Parathyroid adenoma (tissue), 2 donors: Measurements from ENCODE around the gene BAZ1B.

ENCODE experiments used
- H2AFZ ChIP-seq: fragments of 300-600 bp; sonication (generic); one replicate; pipeline ENCODE4 v1.7.0; 2017; ENCODE audit warnings: antibody characterized with exemption, mild to moderate bottlenecking
- H3K27ac ChIP-seq: fragments of 300-600 bp; sonication (generic); one replicate; pipeline ENCODE4 v1.7.0; 2017
- H3K27me3 ChIP-seq: fragments of 300-600 bp; sonication (generic); one replicate; pipeline ENCODE4 v1.7.0; 2017; ENCODE audit warnings: low read length; ENCODE audit not compliant: control insufficient read depth, insufficient read depth
- H3K36me3 ChIP-seq: fragments of 300-600 bp; sonication (generic); one replicate; pipeline ENCODE4 v1.7.0; 2017; ENCODE audit warnings: low read length; ENCODE audit not compliant: control insufficient read depth, insufficient read depth
- H3K4me1 ChIP-seq: fragments of 300-600 bp; sonication (generic); one replicate; pipeline ENCODE4 v1.7.0; 2017; ENCODE audit warnings: control low read depth
- H3K4me2 ChIP-seq: fragments of 300-600 bp; sonication (generic); one replicate; pipeline ENCODE4 v1.7.0; 2017; ENCODE audit warnings: low read length
- H3K4me3 ChIP-seq: fragments of 300-600 bp; sonication (generic); one replicate; pipeline ENCODE4 v1.7.0; 2017; ENCODE audit warnings: low read depth, low read length
- H3K79me2 ChIP-seq: fragments of 300-600 bp; sonication (generic); one replicate; pipeline ENCODE4 v1.7.0; 2017; ENCODE audit warnings: control low read depth
- H3K9ac ChIP-seq: fragments of 300-600 bp; sonication (generic); one replicate; pipeline ENCODE4 v1.7.0; 2017; ENCODE audit warnings: mild to moderate bottlenecking
- H3K9me3 ChIP-seq: fragments of 300-600 bp; sonication (generic); one replicate; pipeline ENCODE4 v1.7.0; 2017; ENCODE audit warnings: low read length; ENCODE audit not compliant: control insufficient read depth
- CTCF ChIP-seq: fragments of 300-600 bp; sonication (generic); IDR thresholded peaks from one replicate; pipeline ENCODE4 v1.7.0; 2017; ENCODE audit warnings: antibody characterized with exemption, mild to moderate bottlenecking
- donor health status: primary hyperparathyroidism.

BAZ1B gene

DNA sequence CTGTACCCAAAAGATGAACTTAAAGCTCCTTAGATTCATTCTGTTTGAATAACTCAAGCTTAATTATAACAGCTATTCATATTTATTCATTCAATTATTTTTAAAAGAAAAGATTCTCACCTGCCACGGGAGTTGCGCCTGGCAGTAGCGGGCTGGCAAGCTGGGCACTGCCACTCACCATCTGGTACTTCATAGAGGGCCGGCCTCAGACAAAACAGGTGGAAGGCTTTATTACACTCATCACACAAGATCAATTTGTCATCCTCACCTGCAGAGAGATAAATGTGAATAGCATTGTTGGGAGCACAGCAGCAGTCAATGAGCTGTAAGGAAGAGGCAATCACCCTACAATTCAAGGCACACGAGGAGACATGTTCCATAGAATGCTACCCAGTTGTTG lies 72.7 kb downstream of the BAZ1B start:
- no peak overlapping the region for H3K4me3 ChIP-seq
- H3K9ac ChIP-seq: no peak overlapping the region
- no peak overlapping the region for H3K27ac ChIP-seq
- no peaks in the 10 kb centered on the region for H3K27me3 ChIP-seq
- no peaks in the 10 kb centered on the region for H3K9me3 ChIP-seq
- peaks cover 12% of the 10 kb centered on the region for H3K79me2 ChIP-seq
- no peaks in the 10 kb centered on the region for H3K36me3 ChIP-seq
- H2AFZ ChIP-seq: no peak overlapping the region
- TF ChIP-seq CTCF: no peak
- H3K4me1 ChIP-seq: peaks cover 18% of the 10 kb centered on the region
- H3K4me2 ChIP-seq: no peak overlapping the region

DNA sequence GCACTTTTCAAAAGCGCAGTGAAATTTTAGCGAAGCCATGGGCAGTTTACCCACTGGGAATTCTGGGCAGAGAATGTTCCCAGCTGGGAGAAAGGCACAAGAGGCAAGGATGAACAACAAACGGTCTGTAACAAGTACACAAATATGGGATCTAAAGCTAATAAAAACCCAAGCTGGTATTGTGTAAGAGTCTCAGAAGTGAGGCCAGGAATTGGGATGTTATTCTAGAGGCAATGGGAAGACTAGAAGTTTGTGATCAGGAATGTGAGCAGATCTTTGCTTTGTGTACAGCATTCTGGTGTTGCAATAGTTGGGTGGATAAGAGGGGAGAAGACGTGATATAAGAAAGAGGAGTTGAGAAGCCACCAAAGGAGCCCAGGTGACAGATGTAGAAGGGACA lies 73.5 kb downstream of the BAZ1B start:
- Histone ChIP-seq H2AFZ (no peak overlapping the region), H3K4me3 (no peak overlapping the region), H3K9ac (no peak overlapping the region), H3K4me1 (peaks cover 13% of the 10 kb centered on the region), H3K36me3 (no peaks in the 10 kb centered on the region), H3K27ac (no peak overlapping the region), H3K9me3 (no peaks in the 10 kb centered on the region), H3K27me3 (no peaks in the 10 kb centered on the region), H3K4me2 (no peak overlapping the region), H3K79me2 (peaks cover 12% of the 10 kb centered on the region)
- TF ChIP-seq CTCF: no peak

DNA sequence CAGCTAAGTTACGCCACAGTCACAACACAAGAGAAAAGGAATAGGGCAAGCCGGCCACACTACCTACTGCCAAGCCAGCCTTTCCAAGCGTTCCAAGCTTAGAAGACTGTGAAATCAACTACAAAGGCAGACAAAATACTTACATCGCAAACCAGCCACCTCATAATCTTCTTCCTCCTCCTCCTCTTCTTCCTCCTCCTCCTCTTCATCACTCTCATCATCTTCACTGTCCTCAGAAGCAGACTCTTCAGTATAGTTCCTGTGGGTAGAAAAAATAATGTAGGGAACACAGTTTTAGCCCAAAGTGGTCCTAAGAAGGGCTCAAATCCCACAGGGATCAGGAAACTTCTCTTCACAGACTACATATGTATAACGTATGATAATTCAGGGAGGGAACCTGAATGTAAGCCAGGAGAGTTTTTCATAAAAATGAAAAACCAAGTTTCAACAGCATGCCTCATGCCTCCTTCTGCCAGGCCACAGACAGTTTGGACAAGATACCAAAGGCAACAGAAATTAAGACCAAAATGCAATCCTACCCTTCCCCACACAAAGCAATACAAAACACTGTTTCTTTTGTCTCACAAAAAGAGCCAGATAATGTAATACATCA lies 74.9 kb downstream of the BAZ1B start:
- Histone ChIP-seq H3K36me3 (no peaks in the 10 kb centered on the region), H3K9ac (no peak overlapping the region), H3K27me3 (no peaks in the 10 kb centered on the region), H3K27ac (no peak overlapping the region), H3K9me3 (no peaks in the 10 kb centered on the region), H2AFZ (no peak overlapping the region), H3K79me2 (peaks cover 12% of the 10 kb centered on the region), H3K4me3 (no peak overlapping the region), H3K4me1 (peaks cover 6% of the 10 kb centered on the region), H3K4me2 (no peak overlapping the region)
- no peak for TF ChIP-seq CTCF

DNA sequence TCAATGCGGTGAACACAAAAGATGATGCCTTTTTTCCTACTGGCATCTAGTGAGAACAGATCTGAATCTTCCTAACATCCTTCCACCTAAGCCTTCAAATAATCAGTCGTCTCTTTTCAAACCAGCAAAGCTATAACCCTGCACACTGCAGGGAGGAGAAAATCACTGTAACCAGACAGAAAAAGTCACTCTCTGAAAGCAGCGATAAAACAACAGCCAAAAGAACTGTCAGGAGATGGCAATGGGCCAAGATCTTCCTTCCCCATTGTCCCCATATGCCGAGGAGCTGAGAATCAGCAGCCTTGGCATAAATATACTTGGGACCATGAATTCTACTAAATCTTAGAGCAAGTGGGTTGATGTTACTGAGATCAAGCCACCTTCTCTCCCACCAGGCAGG lies 75.4 kb downstream of the BAZ1B start:
- H3K27ac ChIP-seq: no peak overlapping the region
- no peak for TF ChIP-seq CTCF
- no peaks in the 10 kb centered on the region for H3K27me3 ChIP-seq
- no peak overlapping the region for H3K4me3 ChIP-seq
- H3K9me3 ChIP-seq: no peaks in the 10 kb centered on the region
- no peak overlapping the region for H3K4me2 ChIP-seq
- peaks cover 2% of the 10 kb centered on the region for H3K4me1 ChIP-seq
- H3K79me2 ChIP-seq: peaks cover 12% of the 10 kb centered on the region
- H3K36me3 ChIP-seq: no peaks in the 10 kb centered on the region
- H2AFZ ChIP-seq: no peak overlapping the region
- no peak overlapping the region for H3K9ac ChIP-seq

- Histone ChIP-seq H3K27ac (no peak overlapping the region), H3K4me2 (no peak overlapping the region), H2AFZ (no peak overlapping the region), H3K79me2 (peaks cover 2% of the 10 kb centered on the region), H3K9me3 (no peaks in the 10 kb centered on the region), H3K36me3 (no peaks in the 10 kb centered on the region), H3K9ac (no peak overlapping the region), H3K4me1 (no peaks in the 10 kb centered on the region), H3K27me3 (no peaks in the 10 kb centered on the region), H3K4me3 (no peak overlapping the region)
- no peak for TF ChIP-seq CTCF
Observed at GRCh38 chr7:73443548-73444255, 78.4 kb downstream of the BAZ1B start.
